Measurements from ENCODE around the gene ALX4. TPM values are rescaled to one million over a fixed set of nuclear protein-coding genes. Genes with fewer than 3 reads are reported as not detected.

ALX4 gene
- total RNA-seq, 1 donor from 2014 or later = not detected

DNA sequence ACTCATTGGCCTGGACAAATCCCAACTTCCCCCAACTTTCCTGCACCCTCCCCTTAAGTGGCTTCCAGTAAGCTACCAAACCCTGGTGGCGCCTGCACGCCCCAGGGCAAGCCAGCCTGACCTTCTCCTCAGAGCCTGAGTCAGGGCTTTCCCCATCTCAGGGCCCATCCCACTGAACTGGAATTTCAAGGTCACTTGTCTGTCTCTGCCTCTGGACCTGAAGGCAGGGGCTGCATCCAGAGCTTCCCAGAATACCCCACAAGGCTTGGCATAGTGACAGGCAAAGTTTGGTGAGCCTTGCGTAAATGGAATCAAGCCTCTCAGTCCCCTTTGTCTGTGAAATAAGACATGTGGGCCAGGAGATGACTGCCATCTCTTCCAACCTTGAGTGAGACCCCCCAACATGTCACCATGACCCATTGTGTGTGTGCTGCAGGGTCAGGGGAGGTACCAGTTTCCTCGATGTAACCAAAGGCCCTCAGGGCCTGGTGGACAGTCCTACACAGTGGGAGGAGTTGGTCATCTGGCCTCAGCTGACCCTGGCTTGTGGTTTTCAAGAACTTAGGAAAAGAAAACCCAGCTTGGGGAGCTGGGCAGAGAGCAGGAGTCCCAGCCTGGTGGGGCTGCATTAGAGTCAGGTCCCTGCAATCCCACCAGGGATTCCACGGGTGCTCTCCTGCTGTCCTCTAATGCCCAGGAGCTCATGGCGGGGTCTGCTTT lies 8.9 kb downstream of the ALX4 start:
- intact Hi-C loops (cut with DNase I) = no loop called here
- no peak for TF ChIP-seq POLR2A (IDR thresholded peaks at IDR 0.05)
- TF ChIP-seq, protein P1, sequence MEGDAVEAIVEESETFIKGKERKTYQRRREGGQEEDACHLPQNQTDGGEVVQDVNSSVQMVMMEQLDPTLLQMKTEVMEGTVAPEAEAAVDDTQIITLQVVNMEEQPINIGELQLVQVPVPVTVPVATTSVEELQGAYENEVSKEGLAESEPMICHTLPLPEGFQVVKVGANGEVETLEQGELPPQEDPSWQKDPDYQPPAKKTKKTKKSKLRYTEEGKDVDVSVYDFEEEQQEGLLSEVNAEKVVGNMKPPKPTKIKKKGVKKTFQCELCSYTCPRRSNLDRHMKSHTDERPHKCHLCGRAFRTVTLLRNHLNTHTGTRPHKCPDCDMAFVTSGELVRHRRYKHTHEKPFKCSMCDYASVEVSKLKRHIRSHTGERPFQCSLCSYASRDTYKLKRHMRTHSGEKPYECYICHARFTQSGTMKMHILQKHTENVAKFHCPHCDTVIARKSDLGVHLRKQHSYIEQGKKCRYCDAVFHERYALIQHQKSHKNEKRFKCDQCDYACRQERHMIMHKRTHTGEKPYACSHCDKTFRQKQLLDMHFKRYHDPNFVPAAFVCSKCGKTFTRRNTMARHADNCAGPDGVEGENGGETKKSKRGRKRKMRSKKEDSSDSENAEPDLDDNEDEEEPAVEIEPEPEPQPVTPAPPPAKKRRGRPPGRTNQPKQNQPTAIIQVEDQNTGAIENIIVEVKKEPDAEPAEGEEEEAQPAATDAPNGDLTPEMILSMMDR (IDR thresholded peaks at IDR 0.05) = no peak
- no peak for TF ChIP-seq POLR2AphosphoS5 (IDR thresholded peaks at IDR 0.05; ENCODE audit: insufficient read depth in 1 of 2, low read depth in 1 of 2)
- H3K27me3 ChIP-seq = peaks cover 11% of the 10 kb centered on the region
- peaks cover 21% of the 10 kb centered on the region for H3K4me1 ChIP-seq
- no peaks in the 10 kb centered on the region for H3K36me3 ChIP-seq
- H3K4me3 ChIP-seq = no peak overlapping the region
- no peaks in the 10 kb centered on the region for H3K9me3 ChIP-seq
- no peak for DNase-seq (ENCODE audit: extremely low spot score in 2 of 2)
- no peak overlapping the region for H3K27ac ChIP-seq

DNA sequence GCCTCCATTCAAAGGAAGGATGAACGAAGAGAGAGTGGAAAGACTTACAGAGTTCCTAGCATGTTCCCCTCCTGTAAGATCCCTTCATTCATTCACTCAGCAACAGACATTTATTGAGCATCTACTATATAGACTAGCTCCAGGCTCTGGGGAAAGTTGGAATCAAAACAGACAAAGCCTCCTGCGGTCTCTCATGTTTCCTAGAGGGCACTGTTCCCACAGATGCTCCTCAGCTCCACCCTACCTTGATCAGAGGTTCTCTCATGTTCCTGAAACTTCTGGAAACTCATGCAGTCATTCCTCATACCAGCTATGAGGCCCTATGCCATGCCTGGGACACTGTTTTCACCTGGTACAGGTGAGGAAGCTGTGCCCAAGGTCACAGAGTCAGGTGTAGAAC lies 11.1 kb downstream of the ALX4 start:
- intact Hi-C loops (cut with DNase I) = no loop called here
- Histone ChIP-seq H3K27me3 (peaks cover 6% of the 10 kb centered on the region), H3K27ac (no peak overlapping the region)

GRCh38 chr11:44290208-44290607 lies 19.7 kb downstream of the ALX4 start:
- H3K36me3 ChIP-seq = no peaks in the 10 kb centered on the region
- no peak overlapping the region for H3K27ac ChIP-seq
- intact Hi-C loops (cut with DNase I) = no loop called here
- no peak for DNase-seq (ENCODE audit: extremely low spot score in 2 of 2)
- no peaks in the 10 kb centered on the region for H3K4me1 ChIP-seq
- H3K27me3 ChIP-seq = no peaks in the 10 kb centered on the region
- H3K9me3 ChIP-seq = no peaks in the 10 kb centered on the region
- no peak for TF ChIP-seq POLR2AphosphoS5 (IDR thresholded peaks at IDR 0.05; ENCODE audit: insufficient read depth in 1 of 2, low read depth in 1 of 2)
- TF ChIP-seq, protein P1 (IDR thresholded peaks at IDR 0.05) = no peak
- TF ChIP-seq POLR2A (IDR thresholded peaks at IDR 0.05) = no peak
- H3K4me3 ChIP-seq = no peak overlapping the region

More for the DNA sequence above, 11.1 kb downstream of the ALX4 start:
- Histone ChIP-seq H3K9me3 (no peaks in the 10 kb centered on the region), H3K4me3 (no peak overlapping the region), H3K4me1 (peaks cover under 1% of the 10 kb centered on the region), H3K36me3 (no peaks in the 10 kb centered on the region)
- TF ChIP-seq POLR2A (IDR thresholded peaks at IDR 0.05) = no peak
- TF ChIP-seq POLR2AphosphoS5 (IDR thresholded peaks at IDR 0.05; ENCODE audit: insufficient read depth in 1 of 2, low read depth in 1 of 2) = no peak
- TF ChIP-seq, protein P1 (IDR thresholded peaks at IDR 0.05) = no peak
- no peak for DNase-seq (ENCODE audit: extremely low spot score in 2 of 2)

GRCh38 chr11:44288133-44288526 lies 21.8 kb downstream of the ALX4 start:
- Histone ChIP-seq H3K27me3 (no peaks in the 10 kb centered on the region), H3K4me3 (no peak overlapping the region), H3K27ac (no peak overlapping the region), H3K4me1 (no peaks in the 10 kb centered on the region), H3K36me3 (no peaks in the 10 kb centered on the region), H3K9me3 (no peaks in the 10 kb centered on the region)
- TF ChIP-seq POLR2AphosphoS5 (IDR thresholded peaks at IDR 0.05; ENCODE audit: insufficient read depth in 1 of 2, low read depth in 1 of 2) (no peak), POLR2A (IDR thresholded peaks at IDR 0.05) (no peak)
- TF ChIP-seq, protein P1 (IDR thresholded peaks at IDR 0.05) = no peak
- intact Hi-C loops (cut with DNase I) = loop anchor here (5.0 kb wide), 1 partner anchor 249 kb away; no protein-coding TSS in a partner anchor
- no peak for DNase-seq (ENCODE audit: extremely low spot score in 2 of 2)

GRCh38 chr11:44286911-44287310 lies 23.0 kb downstream of the ALX4 start:
- Histone ChIP-seq H3K4me1 (no peaks in the 10 kb centered on the region), H3K9me3 (no peaks in the 10 kb centered on the region), H3K36me3 (no peaks in the 10 kb centered on the region), H3K4me3 (no peak overlapping the region), H3K27me3 (no peaks in the 10 kb centered on the region), H3K27ac (no peak overlapping the region)
- intact Hi-C loops (cut with DNase I) = loop anchor here (5.0 kb wide), 1 partner anchor 250 kb away; no protein-coding TSS in a partner anchor
- no peak for TF ChIP-seq POLR2AphosphoS5 (IDR thresholded peaks at IDR 0.05; ENCODE audit: insufficient read depth in 1 of 2, low read depth in 1 of 2)
- no peak for TF ChIP-seq POLR2A (IDR thresholded peaks at IDR 0.05)
- TF ChIP-seq, protein P1 (IDR thresholded peaks at IDR 0.05) = no peak
- no peak for DNase-seq (ENCODE audit: extremely low spot score in 2 of 2)
